Ishikawa (cell line): ENCODE data around the gene OR4A47.
"Not testable (repeated sequence)": the region's sequence is repeated elsewhere in the genome, so short reads cannot be mapped to it uniquely, and the experiment has no call there.

Experiments
- CEBPB ChIP-seq: IDR thresholded peaks from 2 replicates; pipeline ENCODE4 v1.6.1; 2012
- EGR1 ChIP-seq: IDR thresholded peaks from 2 replicates; pipeline ENCODE4 v1.6.1; 2012
- EP300 ChIP-seq: IDR thresholded peaks from 2 replicates; pipeline ENCODE4 v1.6.1; 2012; ENCODE audit warnings: borderline replicate concordance
- FOXM1 ChIP-seq: IDR thresholded peaks from 2 replicates; pipeline ENCODE4 v1.6.1; 2012; ENCODE audit warnings: low read depth, borderline replicate concordance
- MAX ChIP-seq: IDR thresholded peaks from 2 replicates; pipeline ENCODE4 v1.6.1; 2012
- NFIC ChIP-seq: IDR thresholded peaks from 2 replicates; pipeline ENCODE4 v1.6.1; 2012
- RAD21 ChIP-seq: IDR thresholded peaks from 2 replicates; pipeline ENCODE4 v1.6.1; 2012; ENCODE audit warnings: low read depth
- REST ChIP-seq: IDR thresholded peaks from 2 replicates; pipeline ENCODE4 v1.6.1; 2012; ENCODE audit warnings: low read depth, mild to moderate bottlenecking
- TEAD4 ChIP-seq: IDR thresholded peaks from 2 replicates; pipeline ENCODE4 v1.6.1; 2012
- USF1 ChIP-seq: IDR thresholded peaks from 2 replicates; pipeline ENCODE4 v1.6.1; 2012
- YY1 ChIP-seq: IDR thresholded peaks from 2 replicates; pipeline ENCODE4 v1.6.1; 2012; ENCODE audit warnings: low read depth
- ZBTB7A ChIP-seq: IDR thresholded peaks from 2 replicates; pipeline ENCODE4 v1.6.1; 2012; ENCODE audit warnings: low read depth

OR4A47 gene

GRCh38 chr11:48488493-48488892 lies at the start of gene OR4A47:
Gene OR4A47 (plus strand): TSS chr11:48488793. CDS start chr11:48488793, 0 bp downstream.
- not testable (repeated sequence) for TF ChIP-seq YY1, EP300, FOXM1

- TF ChIP-seq EP300, result no peak
- TF ChIP-seq FOXM1, result no peak
- no peak for TF ChIP-seq ZBTB7A
- TF ChIP-seq YY1, result no peak
- TF ChIP-seq NFIC, result no peak
- no peak for TF ChIP-seq TEAD4
- TF ChIP-seq MAX, result no peak
- no peak for TF ChIP-seq EGR1
- TF ChIP-seq REST, result no peak
- TF ChIP-seq RAD21, result no peak
- TF ChIP-seq USF1, result no peak
- TF ChIP-seq CEBPB, result no peak
These were observed 50.4 kb downstream of the OR4A47 start for GRCh38 chr11:48538991-48539390.
